Measurements from ENCODE around the gene TMEM130.

- TF ChIP-seq, protein P1, sequence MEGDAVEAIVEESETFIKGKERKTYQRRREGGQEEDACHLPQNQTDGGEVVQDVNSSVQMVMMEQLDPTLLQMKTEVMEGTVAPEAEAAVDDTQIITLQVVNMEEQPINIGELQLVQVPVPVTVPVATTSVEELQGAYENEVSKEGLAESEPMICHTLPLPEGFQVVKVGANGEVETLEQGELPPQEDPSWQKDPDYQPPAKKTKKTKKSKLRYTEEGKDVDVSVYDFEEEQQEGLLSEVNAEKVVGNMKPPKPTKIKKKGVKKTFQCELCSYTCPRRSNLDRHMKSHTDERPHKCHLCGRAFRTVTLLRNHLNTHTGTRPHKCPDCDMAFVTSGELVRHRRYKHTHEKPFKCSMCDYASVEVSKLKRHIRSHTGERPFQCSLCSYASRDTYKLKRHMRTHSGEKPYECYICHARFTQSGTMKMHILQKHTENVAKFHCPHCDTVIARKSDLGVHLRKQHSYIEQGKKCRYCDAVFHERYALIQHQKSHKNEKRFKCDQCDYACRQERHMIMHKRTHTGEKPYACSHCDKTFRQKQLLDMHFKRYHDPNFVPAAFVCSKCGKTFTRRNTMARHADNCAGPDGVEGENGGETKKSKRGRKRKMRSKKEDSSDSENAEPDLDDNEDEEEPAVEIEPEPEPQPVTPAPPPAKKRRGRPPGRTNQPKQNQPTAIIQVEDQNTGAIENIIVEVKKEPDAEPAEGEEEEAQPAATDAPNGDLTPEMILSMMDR (conservative IDR thresholded peaks at IDR 0.05; ENCODE audit: low read length), result no peak
- TF ChIP-seq EZH2phosphoT487 (IDR thresholded peaks at IDR 0.05; ENCODE audit: borderline replicate concordance), result no peak
Measured at GRCh38 chr7:98826811-98827231, 43.0 kb downstream of the TMEM130 start.
